A549 (cell line): ENCODE data around the gene ITGA7. TPM values are rescaled to one million over a fixed set of nuclear protein-coding genes. Genes with fewer than 3 reads are reported as not detected.

Source experiments
- ATAC-seq, 2 experiments: fragments of 200-7000 bp in 1 of 2; fragments of >200 bp in 1 of 2; cut with Nextera tagmentation in 1 of 2; cut with Tn5 transposase in 1 of 2; 3 replicates each; pipeline versions ENCODE4 v1.8.0 to v1.9.1; 2018 to 2020; ENCODE audit warnings: mild to moderate bottlenecking in 1 of 2, moderate library complexity in 1 of 2
- CTCF ChIA-PET: fragments of 300-600 bp; sonication (Branson Sonifier 250); formaldehyde crosslinking; extraction: SDS; loops from one replicate; lab custom pipeline; 2021; ENCODE audit warnings: antibody characterized with exemption, inconsistent platforms; lab: Yijun Ruan, JAX
- POLR2A ChIA-PET: fragments of 350-600 bp; formaldehyde crosslinking; extraction: SDS; loops from one replicate; lab custom pipeline; 2021; ENCODE audit warnings: antibody characterized with exemption, inconsistent platforms; lab: Yijun Ruan, JAX
- DNase-seq, 2 experiments: peaks; one replicate each; pipeline versions ENCODE4 v3.0.0 to v3.0.0-alpha.2; 2011 to 2016; ENCODE audit warnings: low read depth in 1 of 2, low spot score in 1 of 2
- FAIRE-seq: peaks from 2 replicates; lab custom pipeline; 2011; peaks lifted over from hg19 to GRCh38; lab: Jason Lieb, UNC
- H3K27ac ChIP-seq, 2 experiments: fragments of >200 bp; sonication (Bioruptor Twin); formaldehyde crosslinking; 3 replicates each; pipeline ENCODE4 v1.5.1; 2016 to 2017
- H3K4me1 ChIP-seq: fragments of >200 bp; sonication (Bioruptor Twin); formaldehyde crosslinking; 3 replicates; pipeline ENCODE4 v1.6.1; 2016
- H3K4me2 ChIP-seq: fragments of >200 bp; sonication (Bioruptor Twin); formaldehyde crosslinking; 3 replicates; pipeline ENCODE4 v1.6.1; 2016
- H3K4me3 ChIP-seq: fragments of >200 bp; sonication (Bioruptor Twin); formaldehyde crosslinking; 3 replicates; pipeline ENCODE4 v1.5.1; 2016
- H3K9me3 ChIP-seq: fragments of >200 bp; sonication (Bioruptor Twin); formaldehyde crosslinking; 3 replicates; pipeline ENCODE4 v1.6.1; 2016
- ATOH8 ChIP-seq: fragments of 250-450 bp; sonication (Bioruptor Pico); IDR thresholded peaks from 2 replicates; pipeline ENCODE4 v1.5.0; 2020; ENCODE audit warnings: low read depth, mild to moderate bottlenecking, moderate library complexity
- BCL3 ChIP-seq: fragments of >200 bp; sonication (Bioruptor Twin); formaldehyde crosslinking; IDR thresholded peaks from 3 replicates; pipeline ENCODE4 v1.6.1; 2016
- CBX2 ChIP-seq: fragments of 200-600 bp; sonication (generic); IDR thresholded peaks from 2 replicates; pipeline ENCODE4 v1.6.1; 2016; ENCODE audit warnings: low read depth, mild to moderate bottlenecking, borderline replicate concordance
- CBX8 ChIP-seq: fragments of 200-600 bp; sonication (generic); IDR thresholded peaks from 2 replicates; pipeline ENCODE4 v1.6.1; 2016
- CEBPB ChIP-seq, 2 experiments: fragments of >200 bp in 1 of 2; sonication (Bioruptor Twin) in 1 of 2; formaldehyde crosslinking in 1 of 2; IDR thresholded peaks; 2 replicates each; pipeline ENCODE4 v1.6.1; 2012 to 2016
- CTCF ChIP-seq: fragments of >200 bp; sonication (Bioruptor Twin); formaldehyde crosslinking; IDR thresholded peaks from 3 replicates; pipeline ENCODE4 v1.5.1; 2016
- EP300 ChIP-seq, 2 experiments: fragments of >200 bp; sonication (Bioruptor Twin); formaldehyde crosslinking; IDR thresholded peaks; 2 replicates in 1 of 2; 3 replicates in 1 of 2; pipeline ENCODE4 v1.6.1; 2016 to 2017
- FOSB ChIP-seq: fragments of 250-450 bp; sonication (Bioruptor Pico); IDR thresholded peaks from 2 replicates; pipeline ENCODE4 v1.5.0; 2020; ENCODE audit warnings: mild to moderate bottlenecking, moderate library complexity
- HEYL ChIP-seq: fragments of 250-450 bp; sonication (Bioruptor Pico); IDR thresholded peaks from 2 replicates; pipeline ENCODE4 v1.8.0; 2021; ENCODE audit warnings: mild to moderate bottlenecking, moderate library complexity
- HOXB13 ChIP-seq: fragments of 250-450 bp; sonication (Bioruptor Pico); IDR thresholded peaks from 2 replicates; pipeline ENCODE4 v1.5.0; 2020; ENCODE audit warnings: low read depth, mild to moderate bottlenecking, moderate library complexity
- JUNB ChIP-seq: fragments of >200 bp; sonication (Bioruptor Twin); formaldehyde crosslinking; IDR thresholded peaks from 2 replicates; pipeline ENCODE4 v1.6.1; 2016
- MAX ChIP-seq: IDR thresholded peaks from 2 replicates; pipeline ENCODE4 v1.6.1; 2012
- MAZ ChIP-seq: fragments of 150-350 bp; IDR thresholded peaks from 2 replicates; pipeline ENCODE4 v1.6.1; 2014; ENCODE audit warnings: antibody characterized with exemption, low read depth, low read length, borderline replicate concordance
- PBX3 ChIP-seq: IDR thresholded peaks from 2 replicates; pipeline ENCODE4 v1.6.1; 2012
- RFX5 ChIP-seq: fragments of 450-650 bp; IDR thresholded peaks from 2 replicates; pipeline ENCODE4 v1.7.1; 2014; ENCODE audit warnings: antibody characterized with exemption, mild to moderate bottlenecking, moderate library complexity
- TP53 ChIP-seq: fragments of 250-450 bp; sonication (Bioruptor Pico); IDR thresholded peaks from 2 replicates; pipeline ENCODE4 v1.5.0; 2021; ENCODE audit warnings: mild to moderate bottlenecking, moderate library complexity
- USF2 ChIP-seq: fragments of 450-650 bp; IDR thresholded peaks from 2 replicates; pipeline ENCODE4 v1.6.1; 2014; ENCODE audit warnings: antibody characterized with exemption
- ZC3H11A ChIP-seq: fragments of 450-650 bp; IDR thresholded peaks from 2 replicates; pipeline ENCODE4 v1.6.1; 2014; ENCODE audit warnings: antibody characterized with exemption, mild to moderate bottlenecking
- WGBS: methylation state at CpG from one replicate; pipeline ENCODE4 v1.1.6; 2017; ENCODE audit errors: missing lambda C conversion rate; 5-methylcytosine and 5-hydroxymethylcytosine counted together
- polyA plus RNA-seq, 4 experiments: library from polyadenylated mRNA; depleted of rRNA in 3 of 4; stranded (reverse); fragments of >200 nt; fragmentation: RNase III in 1 of 4; extraction: RNeasy Plus Mini Kit Qiagen cat#74134 plus additional on column Dnase treatment in 1 of 4; gene quantifications; 2 replicates in 3 of 4; 3 replicates in 1 of 4; pipeline ENCODE4 v1.2.3, GENCODE V29; 2011 to 2017

The ITGA7 gene
- polyA plus RNA-seq, 2 of the 4 experiments (the other 2 are of a cell fraction) = 1.4 to 1.9 TPM

- H3K27ac ChIP-seq = no peak overlapping the region
- POLR2A ChIA-PET = no interaction called here
- DNase-seq = no peak
- TF ChIP-seq FOSB = no peak
- TF ChIP-seq, all 56 proteins: peak for 0
- CTCF ChIA-PET = interaction anchor here (1.4 to 2.0 kb wide), 4 partner anchors 16 to 38 kb away, joined by 3 to 7 read pairs (median 4); a partner anchor contains a TSS
- Histone ChIP-seq H3K9me3 (no peaks in the 10 kb centered on the region), H3K4me1 (peaks cover 12% of the 10 kb centered on the region; the same call in 2 of the 3 replicates), H3K4me3 (no peak overlapping the region), H3K4me2 (no peak overlapping the region)
- 73% methylated on average over 19 of the region's 21 CpGs for WGBS
- ATAC-seq = no peak
- no peak for FAIRE-seq
Measured at GRCh38 chr12:55700255-55701018, 7.3 kb downstream of the ITGA7 start.

- TF ChIP-seq MAZ = no peak
- no peak for TF ChIP-seq HEYL (CRISPR knock-in tag)
- TF ChIP-seq RFX5 = no peak
- TF ChIP-seq CBX2 = no peak
- no peak for TF ChIP-seq MAX
- no peak for TF ChIP-seq CBX8
- no peak for TF ChIP-seq ATOH8 (CRISPR knock-in tag)
- TF ChIP-seq BCL3 = no peak
- no peak for TF ChIP-seq EP300 (IDR thresholded peaks at IDR 0.05)
- no peak for TF ChIP-seq PBX3
- TF ChIP-seq TP53 (CRISPR knock-in tag) = no peak
- TF ChIP-seq HOXB13 (CRISPR knock-in tag) = no peak
- TF ChIP-seq CEBPB (IDR thresholded peaks at IDR 0.05) = no peak
- no peak for TF ChIP-seq JUNB
- TF ChIP-seq CTCF = no peak
- TF ChIP-seq USF2 = no peak
- TF ChIP-seq ZC3H11A = no peak
- WGBS = 41% methylated on average over 5 of the region's 5 CpGs
- H3K4me1 ChIP-seq = peaks cover 9% of the 10 kb centered on the region; the same call in 2 of the 3 replicates
- ATAC-seq (no peak), DNase-seq (no peak), FAIRE-seq (no peak)
- no peak overlapping the region for H3K27ac ChIP-seq
- no peak overlapping the region for H3K4me3 ChIP-seq
- ChIA-PET CTCF (interaction anchor here (1.2 to 2.0 kb wide), 5 partner anchors 15 to 22 kb away, joined by 3 to 7 read pairs (median 3); partner anchors contain the start of gene BLOC1S1), POLR2A (no interaction called here)
- H3K4me2 ChIP-seq = no peak overlapping the region
- H3K9me3 ChIP-seq = no peaks in the 10 kb centered on the region
Measured at GRCh38 chr12:55699471-55700055, 8.1 kb downstream of the ITGA7 start.
